ENCODE results near the gene LGALS3.

DNA sequence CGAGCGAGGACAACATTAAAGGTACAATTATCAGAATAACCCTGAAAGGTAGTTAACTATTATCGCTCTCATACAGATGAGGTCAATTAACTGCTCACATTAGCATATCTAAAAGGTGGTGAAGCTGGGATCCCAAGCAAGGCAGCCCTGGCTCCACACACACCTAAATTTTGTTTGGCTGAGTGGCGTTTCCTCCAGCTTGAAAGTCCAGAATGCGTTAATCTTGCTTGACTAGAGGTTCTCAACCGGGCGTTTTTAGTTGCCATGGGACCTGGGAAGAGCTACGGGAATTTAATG, 61.8 kb downstream of the LGALS3 start:
- TF ChIP-seq POLR2A (IDR thresholded peaks at IDR 0.05), result no peak
- TF ChIP-seq, protein P1, sequence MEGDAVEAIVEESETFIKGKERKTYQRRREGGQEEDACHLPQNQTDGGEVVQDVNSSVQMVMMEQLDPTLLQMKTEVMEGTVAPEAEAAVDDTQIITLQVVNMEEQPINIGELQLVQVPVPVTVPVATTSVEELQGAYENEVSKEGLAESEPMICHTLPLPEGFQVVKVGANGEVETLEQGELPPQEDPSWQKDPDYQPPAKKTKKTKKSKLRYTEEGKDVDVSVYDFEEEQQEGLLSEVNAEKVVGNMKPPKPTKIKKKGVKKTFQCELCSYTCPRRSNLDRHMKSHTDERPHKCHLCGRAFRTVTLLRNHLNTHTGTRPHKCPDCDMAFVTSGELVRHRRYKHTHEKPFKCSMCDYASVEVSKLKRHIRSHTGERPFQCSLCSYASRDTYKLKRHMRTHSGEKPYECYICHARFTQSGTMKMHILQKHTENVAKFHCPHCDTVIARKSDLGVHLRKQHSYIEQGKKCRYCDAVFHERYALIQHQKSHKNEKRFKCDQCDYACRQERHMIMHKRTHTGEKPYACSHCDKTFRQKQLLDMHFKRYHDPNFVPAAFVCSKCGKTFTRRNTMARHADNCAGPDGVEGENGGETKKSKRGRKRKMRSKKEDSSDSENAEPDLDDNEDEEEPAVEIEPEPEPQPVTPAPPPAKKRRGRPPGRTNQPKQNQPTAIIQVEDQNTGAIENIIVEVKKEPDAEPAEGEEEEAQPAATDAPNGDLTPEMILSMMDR (IDR thresholded peaks at IDR 0.05), result no peak
